ENCODE results near the gene TLR10.
A peak's percentile ranks its signal among the peaks of the same experiment; 100 is the strongest.

DNA sequence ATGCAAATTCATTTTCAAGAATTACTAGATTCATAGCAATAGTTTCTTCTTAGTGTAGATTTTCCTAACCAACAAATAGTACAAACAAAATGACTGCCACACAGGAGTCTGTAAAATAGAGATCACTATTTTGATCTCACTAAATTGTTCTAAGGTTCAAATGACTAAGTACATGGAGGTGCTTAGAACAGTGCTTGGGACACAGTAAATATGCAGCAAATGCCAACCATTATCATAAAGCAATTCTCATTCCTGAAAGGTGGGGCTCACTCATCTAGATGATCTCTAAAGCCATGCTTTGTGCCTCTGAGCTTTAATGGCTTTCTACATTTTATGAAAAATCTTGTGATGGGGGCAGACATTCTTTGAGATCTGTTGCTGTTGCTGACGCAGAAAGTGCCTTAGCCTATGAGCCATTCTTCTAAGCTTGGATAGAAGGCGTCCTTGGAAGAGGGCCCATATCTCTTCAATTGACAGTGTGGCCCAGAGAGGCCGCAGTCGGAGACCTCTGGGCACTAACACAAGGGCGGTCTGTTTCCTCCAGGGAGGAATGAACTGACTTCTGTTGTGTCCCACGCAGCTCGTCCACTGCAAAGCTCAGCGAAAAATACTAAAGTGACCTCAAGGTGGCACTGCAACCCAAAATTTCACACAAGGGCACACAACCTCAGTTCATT lies 23.5 kb downstream of the TLR10 start:
- TF ChIP-seq YY1 (IDR thresholded peaks at IDR 0.05; ENCODE audit: low read depth), result no peak
- TF ChIP-seq, protein P1, sequence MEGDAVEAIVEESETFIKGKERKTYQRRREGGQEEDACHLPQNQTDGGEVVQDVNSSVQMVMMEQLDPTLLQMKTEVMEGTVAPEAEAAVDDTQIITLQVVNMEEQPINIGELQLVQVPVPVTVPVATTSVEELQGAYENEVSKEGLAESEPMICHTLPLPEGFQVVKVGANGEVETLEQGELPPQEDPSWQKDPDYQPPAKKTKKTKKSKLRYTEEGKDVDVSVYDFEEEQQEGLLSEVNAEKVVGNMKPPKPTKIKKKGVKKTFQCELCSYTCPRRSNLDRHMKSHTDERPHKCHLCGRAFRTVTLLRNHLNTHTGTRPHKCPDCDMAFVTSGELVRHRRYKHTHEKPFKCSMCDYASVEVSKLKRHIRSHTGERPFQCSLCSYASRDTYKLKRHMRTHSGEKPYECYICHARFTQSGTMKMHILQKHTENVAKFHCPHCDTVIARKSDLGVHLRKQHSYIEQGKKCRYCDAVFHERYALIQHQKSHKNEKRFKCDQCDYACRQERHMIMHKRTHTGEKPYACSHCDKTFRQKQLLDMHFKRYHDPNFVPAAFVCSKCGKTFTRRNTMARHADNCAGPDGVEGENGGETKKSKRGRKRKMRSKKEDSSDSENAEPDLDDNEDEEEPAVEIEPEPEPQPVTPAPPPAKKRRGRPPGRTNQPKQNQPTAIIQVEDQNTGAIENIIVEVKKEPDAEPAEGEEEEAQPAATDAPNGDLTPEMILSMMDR (IDR thresholded peaks at IDR 0.05), result peak; percentile 86
- TF ChIP-seq POLR2AphosphoS5 (IDR thresholded peaks at IDR 0.05; ENCODE audit: low read depth, low read length), result no peak
- TF ChIP-seq CHD2 (IDR thresholded peaks at IDR 0.05; ENCODE audit: low read length, partially characterized antibody), result no peak

All from SK-N-SH (cell line).